Neural cell (in vitro differentiated cells): Measurements from ENCODE around the gene COP1. TPM values are rescaled to one million over a fixed set of nuclear protein-coding genes. Genes with fewer than 3 reads are reported as not detected.

Source experiments
- H2AFZ ChIP-seq: fragments of 200-600, 300-800 bp; sonication (generic), shearing (Covaris generic); 2 replicates; pipeline ENCODE4 v1.6.0; 2014; ENCODE audit warnings: low read depth, mild to moderate bottlenecking, antibody characterized with exemption, low read length, moderate library complexity
- H3F3A ChIP-seq: fragments of 200-600 bp; shearing (Covaris generic); 2 replicates; pipeline ENCODE4 v1.6.1; 2016; ENCODE audit warnings: mild to moderate bottlenecking, moderate library complexity, mixed read lengths, antibody characterized with exemption, low read length; ENCODE audit not compliant: insufficient read depth, poor library complexity, severe bottlenecking
- H3K27ac ChIP-seq: fragments of 200-600, 300-800 bp; sonication (generic), shearing (Covaris generic); 2 replicates; pipeline ENCODE4 v1.5.1; 2014; ENCODE audit warnings: mild to moderate bottlenecking, low read length, moderate library complexity
- H3K27me3 ChIP-seq: fragments of 300-800, 200-600 bp; sonication (generic), shearing (Covaris generic); 2 replicates; pipeline ENCODE4 v1.6.0; 2014; ENCODE audit warnings: mild to moderate bottlenecking, low read depth, low read length, moderate library complexity; ENCODE audit not compliant: insufficient read depth
- H3K36me3 ChIP-seq: fragments of 300-800, 200-600 bp; sonication (generic), shearing (Covaris generic); 2 replicates; pipeline ENCODE4 v1.5.1; 2014; ENCODE audit warnings: mild to moderate bottlenecking, antibody characterized with exemption, low read length, moderate library complexity; ENCODE audit not compliant: insufficient read depth
- H3K4me2 ChIP-seq: fragments of 300-800, 200-600 bp; sonication (generic), shearing (Covaris generic); 2 replicates; pipeline ENCODE4 v1.6.0; 2014; ENCODE audit warnings: mild to moderate bottlenecking, low read length
- H3K4me3 ChIP-seq: fragments of 300-800, 200-600 bp; sonication (generic), shearing (Covaris generic); 2 replicates; pipeline ENCODE4 v1.5.1; 2014; ENCODE audit warnings: mild to moderate bottlenecking, low read length, moderate library complexity
- H3K79me2 ChIP-seq: fragments of 200-600 bp; shearing (Covaris generic); replicated peaks from 2 replicates; pipeline ENCODE4 v1.6.0; 2014; ENCODE audit warnings: mild to moderate bottlenecking, low read length, moderate library complexity; ENCODE audit not compliant: insufficient read depth
- H3K9ac ChIP-seq: fragments of 300-800, 200-600 bp; sonication (generic), shearing (Covaris generic); 2 replicates; pipeline ENCODE4 v1.6.1; 2016; ENCODE audit warnings: mild to moderate bottlenecking, low read length, mixed read lengths
- H3K9me2 ChIP-seq: fragments of 200-600 bp; shearing (Covaris generic); 2 replicates; pipeline ENCODE4 v1.6.1; 2016; ENCODE audit warnings: mild to moderate bottlenecking, low read length, mixed read lengths; ENCODE audit not compliant: insufficient read depth
- H3K9me3 ChIP-seq: fragments of 200-600, 300-800 bp; sonication (generic), shearing (Covaris generic); 2 replicates; pipeline ENCODE4 v1.6.1; 2016; ENCODE audit warnings: mild to moderate bottlenecking, mixed run types, low read length, moderate library complexity, mixed read lengths
- H4K20me1 ChIP-seq: fragments of 200-600 bp; shearing (Covaris generic); 2 replicates; pipeline ENCODE4 v1.6.1; 2016; ENCODE audit warnings: mild to moderate bottlenecking, mixed run types; ENCODE audit not compliant: insufficient read depth
- CTCF ChIP-seq: fragments of 450-650 bp; IDR thresholded peaks from 2 replicates; pipeline ENCODE4 v1.5.1; 2014; ENCODE audit warnings: antibody characterized with exemption, mild to moderate bottlenecking, moderate library complexity; ENCODE audit not compliant: poor library complexity, severe bottlenecking
- EP300 ChIP-seq: fragments of 450-650 bp; conservative IDR thresholded peaks from 2 replicates; pipeline ENCODE4 v1.6.1; 2014; ENCODE audit warnings: antibody characterized with exemption, mild to moderate bottlenecking, moderate library complexity; ENCODE audit not compliant: poor library complexity, severe bottlenecking
- EZH2 ChIP-seq: fragments of 200-600, 300-800 bp; shearing (Covaris generic), sonication (generic); IDR thresholded peaks from 2 replicates; pipeline ENCODE4 v1.6.1; 2014; ENCODE audit warnings: antibody characterized with exemption, low read length, borderline replicate concordance, mild to moderate bottlenecking; ENCODE audit not compliant: insufficient read depth, poor library complexity, severe bottlenecking
- MXI1 ChIP-seq: fragments of 450-650 bp; conservative IDR thresholded peaks from 2 replicates; pipeline ENCODE4 v1.6.1; 2014; ENCODE audit warnings: antibody characterized with exemption, mild to moderate bottlenecking; ENCODE audit not compliant: poor library complexity, severe bottlenecking
- POLR2AphosphoS5 ChIP-seq: IDR thresholded peaks from 2 replicates; pipeline ENCODE4 v1.6.1; 2012
- RAD21 ChIP-seq: fragments of 450-650 bp; conservative IDR thresholded peaks from 2 replicates; pipeline ENCODE4 v1.6.1; 2014; ENCODE audit warnings: antibody characterized with exemption, mild to moderate bottlenecking, moderate library complexity
- REST ChIP-seq: IDR thresholded peaks from 2 replicates; pipeline ENCODE4 v1.6.1; 2012; ENCODE audit warnings: borderline replicate concordance
- SMC3 ChIP-seq: fragments of 450-650 bp; conservative IDR thresholded peaks from 2 replicates; pipeline ENCODE4 v1.6.1; 2014; ENCODE audit warnings: antibody characterized with exemption, mild to moderate bottlenecking, moderate library complexity; ENCODE audit not compliant: poor library complexity
- TAF1 ChIP-seq: IDR thresholded peaks from 2 replicates; pipeline ENCODE4 v1.6.1; 2012; ENCODE audit warnings: low read depth
- polyA plus RNA-seq: library from polyadenylated mRNA; depleted of rRNA; stranded (reverse); fragments of >200 nt; gene quantifications from 2 replicates; pipeline ENCODE4 v1.2.3, GENCODE V29; 2014

The COP1 gene
- polyA plus RNA-seq, 1 donor from 2014 or later: 72.3 TPM

- Histone ChIP-seq H3K79me2 (peaks cover 98% of the 10 kb centered on the region), H3K4me2 (no peak overlapping the region), H3K27ac (no peak overlapping the region), H3K4me3 (no peak overlapping the region), H3K9me3 (no peaks in the 10 kb centered on the region), H4K20me1 (no peaks in the 10 kb centered on the region), H3K36me3 (no peaks in the 10 kb centered on the region), H2AFZ (no peak overlapping the region), H3K9ac (no peak overlapping the region), H3K27me3 (no peaks in the 10 kb centered on the region), H3K9me2 (no peaks in the 10 kb centered on the region), H3F3A (no peaks in the 10 kb centered on the region)
- TF ChIP-seq TAF1: no peak
- no peak for TF ChIP-seq POLR2AphosphoS5
- no peak for TF ChIP-seq RAD21
- TF ChIP-seq SMC3: no peak
- TF ChIP-seq EZH2: no peak
- no peak for TF ChIP-seq EP300
- no peak for TF ChIP-seq REST
- no peak for TF ChIP-seq CTCF
Measured at GRCh38 chr1:176193663-176194062, 13.4 kb downstream of the COP1 start.

GRCh38 chr1:176193023-176193422 is 14.1 kb downstream of the COP1 start:
- no peak overlapping the region for H3K9ac ChIP-seq
- no peak overlapping the region for H2AFZ ChIP-seq
- no peaks in the 10 kb centered on the region for H3F3A ChIP-seq
- no peak overlapping the region for H3K4me3 ChIP-seq
- no peaks in the 10 kb centered on the region for H3K27me3 ChIP-seq
- H4K20me1 ChIP-seq: no peaks in the 10 kb centered on the region
- H3K4me2 ChIP-seq: no peak overlapping the region
- H3K79me2 ChIP-seq: peaks cover 98% of the 10 kb centered on the region
- H3K9me3 ChIP-seq: no peaks in the 10 kb centered on the region
- no peak for TF ChIP-seq MXI1
- TF ChIP-seq RAD21: no peak
- TF ChIP-seq TAF1: no peak
- no peak for TF ChIP-seq CTCF
- TF ChIP-seq EZH2: no peak
- no peak for TF ChIP-seq POLR2AphosphoS5
- TF ChIP-seq EP300: no peak
- no peak for TF ChIP-seq SMC3
- TF ChIP-seq REST: no peak
- no peaks in the 10 kb centered on the region for H3K9me2 ChIP-seq
- no peaks in the 10 kb centered on the region for H3K36me3 ChIP-seq
- no peak overlapping the region for H3K27ac ChIP-seq
